ENCODE data around the gene MRGPRF. TPM values are rescaled to one million over a fixed set of nuclear protein-coding genes. Genes with fewer than 3 reads are reported as not detected.

The MRGPRF gene
- total RNA-seq, 2 experiments from 2014 or later = not detected

- DNase-seq = no peak
- Mint-ChIP-seq H3K36me3 (ENCODE audit: low read depth) (no peaks in the 10 kb centered on the region), H3K9me3 (no peaks in the 10 kb centered on the region), H3K4me3 (no peak overlapping the region), H3K27me3 (no peaks in the 10 kb centered on the region), H3K4me1 (ENCODE audit: low read depth) (no peaks in the 10 kb centered on the region), H3K27ac (no peak overlapping the region)
- Histone ChIP-seq H3K36me3 (ENCODE audit: insufficient read depth, low read length) (no peaks in the 10 kb centered on the region), H3K27ac (ENCODE audit: low read depth in 1 of 2, low read length in 2 of 2) (no peak overlapping the region), H3K9me3 (ENCODE audit: control insufficient read depth in 1 of 2, insufficient read depth in 1 of 2, low read length in 2 of 2) (no peaks in the 10 kb centered on the region), H3K4me3 (ENCODE audit: low read length) (no peak overlapping the region), H3K27me3 (ENCODE audit: control insufficient read depth in 1 of 2, insufficient read depth in 2 of 2, low read length in 2 of 2) (no peaks in the 10 kb centered on the region), H3K4me1 (ENCODE audit: insufficient read depth, low read length) (no peaks in the 10 kb centered on the region)
- ATAC-seq (ENCODE audit: poor library complexity) = no peak
- TF ChIP-seq CTCF (IDR thresholded peaks at IDR 0.05) = no peak
- intact Hi-C loops (cut with DNase I, micrococcal nuclease) = no loop called here
- ChIA-PET POLR2A (no interaction called here), CTCF (interaction anchor here (0.7 kb wide), 1 partner anchor 12 kb away, joined by 3 read pairs; no protein-coding TSS in a partner anchor)
Measured at GRCh38 chr11:69022260-69022659, 9.2 kb upstream of the MRGPRF start.

GRCh38 chr11:69018924-69019323, 5.9 kb upstream of the MRGPRF start:
- ATAC-seq (ENCODE audit: poor library complexity) = no peak
- intact Hi-C loops (cut with DNase I, micrococcal nuclease) = no loop called here
- no peak for DNase-seq
- Mint-ChIP-seq H3K4me3 (no peak overlapping the region), H3K9me3 (no peaks in the 10 kb centered on the region), H3K27me3 (peaks cover 4% of the 10 kb centered on the region), H3K36me3 (ENCODE audit: low read depth) (no peaks in the 10 kb centered on the region), H3K4me1 (ENCODE audit: low read depth) (no peaks in the 10 kb centered on the region), H3K27ac (no peak overlapping the region)
- H3K4me3 ChIP-seq (ENCODE audit: low read length) = no peak overlapping the region
- no peaks in the 10 kb centered on the region for H3K36me3 ChIP-seq (ENCODE audit: insufficient read depth, low read length)
- no peaks in the 10 kb centered on the region for H3K4me1 ChIP-seq (ENCODE audit: insufficient read depth, low read length)
- CTCF ChIA-PET = no interaction called here
- POLR2A ChIA-PET = no interaction called here
- no peak for TF ChIP-seq CTCF (IDR thresholded peaks at IDR 0.05)
- H3K27ac ChIP-seq (ENCODE audit: low read depth in 1 of 2, low read length in 2 of 2) = no peak overlapping the region
- H3K9me3 ChIP-seq (ENCODE audit: control insufficient read depth in 1 of 2, insufficient read depth in 1 of 2, low read length in 2 of 2) = no peaks in the 10 kb centered on the region
- peaks cover 6 to 8% of the 10 kb centered on the region in 2 experiments for H3K27me3 ChIP-seq (ENCODE audit: control insufficient read depth in 1 of 2, insufficient read depth in 2 of 2, low read length in 2 of 2)

DNA sequence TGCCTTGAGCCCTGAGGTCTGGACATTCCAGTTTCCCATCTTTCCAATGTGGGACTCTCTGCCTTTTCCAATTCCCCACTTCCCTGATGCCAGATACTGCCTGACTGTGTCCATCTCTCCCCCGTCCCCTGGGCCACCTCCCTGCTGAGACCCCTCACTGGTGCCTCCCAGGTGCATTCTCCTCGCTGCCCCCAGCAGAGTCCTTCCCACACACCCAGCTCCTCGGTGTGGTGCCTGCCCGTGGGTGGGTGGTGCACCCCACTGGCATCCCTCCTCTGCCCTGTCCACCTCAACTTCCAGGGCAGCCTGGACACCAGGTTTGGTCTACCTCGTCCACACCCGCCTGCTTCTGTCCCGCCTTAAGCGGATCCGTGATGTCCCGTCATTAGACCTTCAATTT, 4.9 kb upstream of the MRGPRF start:
- peaks cover 7% of the 10 kb centered on the region for H3K4me1 ChIP-seq (ENCODE audit: insufficient read depth, low read length)
- H3K4me1 Mint-ChIP-seq (ENCODE audit: low read depth) = no peaks in the 10 kb centered on the region
- intact Hi-C loops (cut with DNase I, micrococcal nuclease) = no loop called here
- no peak overlapping the region for H3K4me3 ChIP-seq (ENCODE audit: low read length)
- no peaks in the 10 kb centered on the region for H3K36me3 Mint-ChIP-seq (ENCODE audit: low read depth)
- H3K36me3 ChIP-seq (ENCODE audit: insufficient read depth, low read length) = no peaks in the 10 kb centered on the region
- no peak for DNase-seq
- H3K9me3 Mint-ChIP-seq = no peaks in the 10 kb centered on the region
- ChIA-PET POLR2A (no interaction called here), CTCF (no interaction called here)
- ATAC-seq (ENCODE audit: poor library complexity) = no peak
- H3K9me3 ChIP-seq (ENCODE audit: control insufficient read depth in 1 of 2, insufficient read depth in 1 of 2, low read length in 2 of 2) = no peaks in the 10 kb centered on the region
- peaks cover 8% of the 10 kb centered on the region for H3K27me3 Mint-ChIP-seq
- peaks cover 13 to 18% of the 10 kb centered on the region in 2 experiments for H3K27me3 ChIP-seq (ENCODE audit: control insufficient read depth in 1 of 2, insufficient read depth in 2 of 2, low read length in 2 of 2)
- TF ChIP-seq CTCF (IDR thresholded peaks at IDR 0.05) = no peak
- no peak overlapping the region for H3K27ac ChIP-seq (ENCODE audit: low read depth in 1 of 2, low read length in 2 of 2)
- H3K4me3 Mint-ChIP-seq = no peak overlapping the region
- H3K27ac Mint-ChIP-seq = no peak overlapping the region
